GM13976 (cell line): Measurements from ENCODE around the gene KANSL1.
"Not testable (repeated sequence)": the region's sequence is repeated elsewhere in the genome, so short reads cannot be mapped to it uniquely, and the experiment has no call there.

Experiments
- DNase-seq: peaks from one replicate; pipeline ENCODE4 v3.0.0; 2012; ENCODE audit warnings: low spot score
- CTCF ChIP-seq: IDR thresholded peaks from 2 replicates; pipeline ENCODE4 v1.5.1; 2012; ENCODE audit warnings: borderline replicate concordance, mild to moderate bottlenecking; ENCODE audit not compliant: insufficient read depth; ENCODE audit errors: extremely low read depth, missing control alignments, control extremely low read depth
- in situ Hi-C: fragments of 300-500 bp; cut with MboI; formaldehyde crosslinking; loops from one replicate; pipeline ENCODE4 v1.12.0; 2022; ENCODE audit warnings: low sequenced_read_pairs, mixed read lengths, inconsistent platforms; ENCODE audit not compliant: unreplicated experiment

KANSL1 gene

GRCh38 chr17:46020023-46020761 lies 173.0 kb downstream of the KANSL1 start:
- no peak for TF ChIP-seq CTCF
- DNase-seq, result peak; percentile 62

GRCh38 chr17:46019408-46019925 lies 173.8 kb downstream of the KANSL1 start:
- in situ Hi-C loops, DNase-seq: not testable (repeated sequence)

More at GRCh38 chr17:46020023-46020761, 173.0 kb downstream of the KANSL1 start:
- in situ Hi-C loops, result no loop called here

GRCh38 chr17:46013502-46014165 lies 179.6 kb downstream of the KANSL1 start:
- in situ Hi-C loops, result no loop called here
- DNase-seq, result no peak
- TF ChIP-seq CTCF, result no peak

- in situ Hi-C loops, result no loop called here
- DNase-seq, result no peak
- no peak for TF ChIP-seq CTCF
Observed at GRCh38 chr17:46013127-46013501, 180.1 kb downstream of the KANSL1 start.

GRCh38 chr17:46012506-46013079 lies 180.6 kb downstream of the KANSL1 start:
- TF ChIP-seq CTCF, result no peak
- in situ Hi-C loops, result no loop called here
- DNase-seq, result no peak

- in situ Hi-C loops, result no loop called here
- no peak for DNase-seq
- TF ChIP-seq CTCF, result no peak
Observed at GRCh38 chr17:46011711-46012505, 181.3 kb downstream of the KANSL1 start.
